Neural cell (in vitro differentiated cells): ENCODE data around the gene SEPHS1. TPM values are rescaled to one million over a fixed set of nuclear protein-coding genes. Genes with fewer than 3 reads are reported as not detected.

Source experiments
- H2AFZ ChIP-seq: fragments of 200-600, 300-800 bp; sonication (generic), shearing (Covaris generic); 2 replicates; pipeline ENCODE4 v1.6.0; 2014; ENCODE audit warnings: low read depth, mild to moderate bottlenecking, antibody characterized with exemption, low read length, moderate library complexity
- H3F3A ChIP-seq: fragments of 200-600 bp; shearing (Covaris generic); 2 replicates; pipeline ENCODE4 v1.6.1; 2016; ENCODE audit warnings: mild to moderate bottlenecking, moderate library complexity, mixed read lengths, antibody characterized with exemption, low read length; ENCODE audit not compliant: insufficient read depth, poor library complexity, severe bottlenecking
- H3K27ac ChIP-seq: fragments of 200-600, 300-800 bp; sonication (generic), shearing (Covaris generic); 2 replicates; pipeline ENCODE4 v1.5.1; 2014; ENCODE audit warnings: mild to moderate bottlenecking, low read length, moderate library complexity
- H3K27me3 ChIP-seq: fragments of 300-800, 200-600 bp; sonication (generic), shearing (Covaris generic); 2 replicates; pipeline ENCODE4 v1.6.0; 2014; ENCODE audit warnings: mild to moderate bottlenecking, low read depth, low read length, moderate library complexity; ENCODE audit not compliant: insufficient read depth
- H3K36me3 ChIP-seq: fragments of 300-800, 200-600 bp; sonication (generic), shearing (Covaris generic); 2 replicates; pipeline ENCODE4 v1.5.1; 2014; ENCODE audit warnings: mild to moderate bottlenecking, antibody characterized with exemption, low read length, moderate library complexity; ENCODE audit not compliant: insufficient read depth
- H3K4me2 ChIP-seq: fragments of 300-800, 200-600 bp; sonication (generic), shearing (Covaris generic); 2 replicates; pipeline ENCODE4 v1.6.0; 2014; ENCODE audit warnings: mild to moderate bottlenecking, low read length
- H3K4me3 ChIP-seq: fragments of 300-800, 200-600 bp; sonication (generic), shearing (Covaris generic); 2 replicates; pipeline ENCODE4 v1.5.1; 2014; ENCODE audit warnings: mild to moderate bottlenecking, low read length, moderate library complexity
- H3K79me2 ChIP-seq: fragments of 200-600 bp; shearing (Covaris generic); replicated peaks from 2 replicates; pipeline ENCODE4 v1.6.0; 2014; ENCODE audit warnings: mild to moderate bottlenecking, low read length, moderate library complexity; ENCODE audit not compliant: insufficient read depth
- H3K9ac ChIP-seq: fragments of 300-800, 200-600 bp; sonication (generic), shearing (Covaris generic); 2 replicates; pipeline ENCODE4 v1.6.1; 2016; ENCODE audit warnings: mild to moderate bottlenecking, low read length, mixed read lengths
- H3K9me2 ChIP-seq: fragments of 200-600 bp; shearing (Covaris generic); 2 replicates; pipeline ENCODE4 v1.6.1; 2016; ENCODE audit warnings: mild to moderate bottlenecking, low read length, mixed read lengths; ENCODE audit not compliant: insufficient read depth
- H3K9me3 ChIP-seq: fragments of 200-600, 300-800 bp; sonication (generic), shearing (Covaris generic); 2 replicates; pipeline ENCODE4 v1.6.1; 2016; ENCODE audit warnings: mild to moderate bottlenecking, mixed run types, low read length, moderate library complexity, mixed read lengths
- H4K20me1 ChIP-seq: fragments of 200-600 bp; shearing (Covaris generic); 2 replicates; pipeline ENCODE4 v1.6.1; 2016; ENCODE audit warnings: mild to moderate bottlenecking, mixed run types; ENCODE audit not compliant: insufficient read depth
- CTCF ChIP-seq: fragments of 450-650 bp; IDR thresholded peaks from 2 replicates; pipeline ENCODE4 v1.5.1; 2014; ENCODE audit warnings: antibody characterized with exemption, mild to moderate bottlenecking, moderate library complexity; ENCODE audit not compliant: poor library complexity, severe bottlenecking
- EP300 ChIP-seq: fragments of 450-650 bp; conservative IDR thresholded peaks from 2 replicates; pipeline ENCODE4 v1.6.1; 2014; ENCODE audit warnings: antibody characterized with exemption, mild to moderate bottlenecking, moderate library complexity; ENCODE audit not compliant: poor library complexity, severe bottlenecking
- EZH2 ChIP-seq: fragments of 200-600, 300-800 bp; shearing (Covaris generic), sonication (generic); IDR thresholded peaks from 2 replicates; pipeline ENCODE4 v1.6.1; 2014; ENCODE audit warnings: antibody characterized with exemption, low read length, borderline replicate concordance, mild to moderate bottlenecking; ENCODE audit not compliant: insufficient read depth, poor library complexity, severe bottlenecking
- MXI1 ChIP-seq: fragments of 450-650 bp; conservative IDR thresholded peaks from 2 replicates; pipeline ENCODE4 v1.6.1; 2014; ENCODE audit warnings: antibody characterized with exemption, mild to moderate bottlenecking; ENCODE audit not compliant: poor library complexity, severe bottlenecking
- POLR2AphosphoS5 ChIP-seq: IDR thresholded peaks from 2 replicates; pipeline ENCODE4 v1.6.1; 2012
- RAD21 ChIP-seq: fragments of 450-650 bp; conservative IDR thresholded peaks from 2 replicates; pipeline ENCODE4 v1.6.1; 2014; ENCODE audit warnings: antibody characterized with exemption, mild to moderate bottlenecking, moderate library complexity
- REST ChIP-seq: IDR thresholded peaks from 2 replicates; pipeline ENCODE4 v1.6.1; 2012; ENCODE audit warnings: borderline replicate concordance
- SMC3 ChIP-seq: fragments of 450-650 bp; conservative IDR thresholded peaks from 2 replicates; pipeline ENCODE4 v1.6.1; 2014; ENCODE audit warnings: antibody characterized with exemption, mild to moderate bottlenecking, moderate library complexity; ENCODE audit not compliant: poor library complexity
- TAF1 ChIP-seq: IDR thresholded peaks from 2 replicates; pipeline ENCODE4 v1.6.1; 2012; ENCODE audit warnings: low read depth
- polyA plus RNA-seq: library from polyadenylated mRNA; depleted of rRNA; stranded (reverse); fragments of >200 nt; gene quantifications from 2 replicates; pipeline ENCODE4 v1.2.3, GENCODE V29; 2014

SEPHS1 gene
- polyA plus RNA-seq, 1 donor from 2014 or later: 61.0 TPM

- TF ChIP-seq REST: no peak
- no peak for TF ChIP-seq POLR2AphosphoS5
Observed at GRCh38 chr10:13346283-13347042, 1.6 kb downstream of the SEPHS1 start (continued).

GRCh38 chr10:13340626-13341376 is 7.3 kb downstream of the SEPHS1 start:
- no peak overlapping the region for H3K27ac ChIP-seq
- H3K36me3 ChIP-seq: peaks cover 8% of the 10 kb centered on the region
- no peaks in the 10 kb centered on the region for H3K9me3 ChIP-seq
- no peak overlapping the region for H2AFZ ChIP-seq
- no peak overlapping the region for H3K4me3 ChIP-seq
- no peaks in the 10 kb centered on the region for H3F3A ChIP-seq
- no peak overlapping the region for H3K4me2 ChIP-seq
- no peaks in the 10 kb centered on the region for H4K20me1 ChIP-seq
- H3K9ac ChIP-seq: no peak overlapping the region
- H3K9me2 ChIP-seq: no peaks in the 10 kb centered on the region
- TF ChIP-seq EZH2: no peak
- no peak for TF ChIP-seq CTCF
- no peak for TF ChIP-seq RAD21
- no peak for TF ChIP-seq MXI1
- no peak for TF ChIP-seq EP300
- TF ChIP-seq POLR2AphosphoS5: no peak
- TF ChIP-seq REST: no peak
- TF ChIP-seq SMC3: no peak
- TF ChIP-seq TAF1: no peak
- no peaks in the 10 kb centered on the region for H3K27me3 ChIP-seq
- H3K79me2 ChIP-seq: peaks cover 30% of the 10 kb centered on the region
